Measurements from ENCODE around the gene NAT10.

The NAT10 gene

GRCh38 chr11:34072041-34072440 is 33.4 kb upstream of the NAT10 start:
- TF ChIP-seq CTCF (IDR thresholded peaks at IDR 0.05): no peak

- no peak for TF ChIP-seq CTCF (IDR thresholded peaks at IDR 0.05)
Observed at GRCh38 chr11:34072832-34073231, 32.6 kb upstream of the NAT10 start.

GRCh38 chr11:34074391-34074790 is 31.0 kb upstream of the NAT10 start:
- no peak for TF ChIP-seq CTCF (IDR thresholded peaks at IDR 0.05)

GRCh38 chr11:34075178-34075820 is 30.1 kb upstream of the NAT10 start:
- TF ChIP-seq CTCF (IDR thresholded peaks at IDR 0.05): no peak

- no peak for TF ChIP-seq CTCF (IDR thresholded peaks at IDR 0.05)
Observed at GRCh38 chr11:34080609-34081008, 24.8 kb upstream of the NAT10 start.

- no peak for TF ChIP-seq CTCF (IDR thresholded peaks at IDR 0.05)
Observed at GRCh38 chr11:34084637-34085036, 20.8 kb upstream of the NAT10 start.

- TF ChIP-seq CTCF (IDR thresholded peaks at IDR 0.05): no peak
Observed at GRCh38 chr11:34086554-34087283, 18.7 kb upstream of the NAT10 start.
